ENCODE results near the gene CD22.

GRCh38 chr19:35285095-35285449 is 43.9 kb upstream of the CD22 start:
- TF ChIP-seq, protein P1, sequence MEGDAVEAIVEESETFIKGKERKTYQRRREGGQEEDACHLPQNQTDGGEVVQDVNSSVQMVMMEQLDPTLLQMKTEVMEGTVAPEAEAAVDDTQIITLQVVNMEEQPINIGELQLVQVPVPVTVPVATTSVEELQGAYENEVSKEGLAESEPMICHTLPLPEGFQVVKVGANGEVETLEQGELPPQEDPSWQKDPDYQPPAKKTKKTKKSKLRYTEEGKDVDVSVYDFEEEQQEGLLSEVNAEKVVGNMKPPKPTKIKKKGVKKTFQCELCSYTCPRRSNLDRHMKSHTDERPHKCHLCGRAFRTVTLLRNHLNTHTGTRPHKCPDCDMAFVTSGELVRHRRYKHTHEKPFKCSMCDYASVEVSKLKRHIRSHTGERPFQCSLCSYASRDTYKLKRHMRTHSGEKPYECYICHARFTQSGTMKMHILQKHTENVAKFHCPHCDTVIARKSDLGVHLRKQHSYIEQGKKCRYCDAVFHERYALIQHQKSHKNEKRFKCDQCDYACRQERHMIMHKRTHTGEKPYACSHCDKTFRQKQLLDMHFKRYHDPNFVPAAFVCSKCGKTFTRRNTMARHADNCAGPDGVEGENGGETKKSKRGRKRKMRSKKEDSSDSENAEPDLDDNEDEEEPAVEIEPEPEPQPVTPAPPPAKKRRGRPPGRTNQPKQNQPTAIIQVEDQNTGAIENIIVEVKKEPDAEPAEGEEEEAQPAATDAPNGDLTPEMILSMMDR (IDR thresholded peaks at IDR 0.05; ENCODE audit: poor library complexity, severe bottlenecking) = no peak
- TF ChIP-seq POLR2AphosphoS5 (IDR thresholded peaks at IDR 0.05) = no peak

Measured in neural cell (in vitro differentiated cells).